Upper lobe of left lung (tissue), 4 donors: ENCODE data around the gene PP2D1.

Experiments used
- CTCF ChIP-seq, 6 experiments: fragments of 450-650 bp in 4 of 6; fragments of 200-600 bp in 2 of 6; sonication (generic) in 2 of 6; IDR thresholded peaks; one replicate each; pipeline ENCODE4 v1.5.1; 2016 to 2019; ENCODE audit warnings: antibody characterized with exemption in 6 of 6
- POLR2A ChIP-seq, 4 donors: fragments of 450-650 bp; IDR thresholded peaks; one replicate each; pipeline ENCODE4 v1.5.1; 2016 to 2017; ENCODE audit warnings: antibody characterized with exemption in 4 of 4, mild to moderate bottlenecking in 2 of 4
- POLR2AphosphoS5 ChIP-seq, 2 donors: sonication (generic); formaldehyde crosslinking; IDR thresholded peaks; one replicate each; pipeline ENCODE4 v1.5.1; 2017; ENCODE audit warnings: antibody characterized with exemption in 2 of 2

- TF ChIP-seq CTCF (IDR thresholded peaks at IDR 0.05) (no peak), POLR2A (IDR thresholded peaks at IDR 0.05) (no peak), POLR2AphosphoS5 (IDR thresholded peaks at IDR 0.05) (no peak)
These were observed 11.0 kb upstream of the PP2D1 start for GRCh38 chr3:20022954-20023622.
